GM23338 (cell line): Measurements from ENCODE around the gene HSPBP1. TPM values are rescaled to one million over a fixed set of nuclear protein-coding genes. Genes with fewer than 3 reads are reported as not detected.

Experiments
- ATAC-seq: fragments of 200-7000 bp; cut with Tn5 transposase; 3 replicates; pipeline ENCODE4 v1.9.1; 2020
- DNase-seq: peaks from one replicate; pipeline ENCODE4 v3.0.0-alpha.2; 2015; ENCODE audit warnings: low spot score
- H2AFZ ChIP-seq: fragments of 200-600 bp; sonication (generic); 2 replicates; pipeline ENCODE4 v1.8.0; 2016; ENCODE audit warnings: antibody characterized with exemption, mild to moderate bottlenecking, moderate library complexity
- H3F3A ChIP-seq: fragments of 200-600 bp; sonication (generic); replicated peaks from 2 replicates; pipeline ENCODE4 v1.8.0; 2017; ENCODE audit warnings: antibody characterized with exemption, mixed run types, low read depth
- H3K27ac ChIP-seq: fragments of 200-600 bp; sonication (generic); 2 replicates; pipeline ENCODE4 v1.6.1; 2016; ENCODE audit warnings: low read depth
- H3K27me3 ChIP-seq: fragments of 200-600 bp; sonication (generic); 2 replicates; pipeline ENCODE4 v1.8.0; 2016; ENCODE audit warnings: mild to moderate bottlenecking, mixed run types, moderate library complexity; ENCODE audit not compliant: insufficient read depth
- H3K36me3 ChIP-seq: fragments of 200-600 bp; sonication (generic); 2 replicates; pipeline ENCODE4 v1.8.0; 2016; ENCODE audit warnings: mild to moderate bottlenecking; ENCODE audit not compliant: insufficient read depth
- H3K4me1 ChIP-seq: fragments of 200-600 bp; sonication (generic); 2 replicates; pipeline ENCODE4 v1.8.0; 2016; ENCODE audit warnings: mild to moderate bottlenecking, moderate library complexity; ENCODE audit not compliant: insufficient read depth
- H3K4me2 ChIP-seq: fragments of 200-600 bp; sonication (generic); 2 replicates; pipeline ENCODE4 v1.7.1; 2017; ENCODE audit warnings: mixed run types
- H3K4me3 ChIP-seq: fragments of 200-600 bp; sonication (generic); 2 replicates; pipeline ENCODE4 v1.6.1; 2016; ENCODE audit warnings: mixed run types
- H3K79me2 ChIP-seq: fragments of 200-600 bp; sonication (generic); replicated peaks from 2 replicates; pipeline ENCODE4 v1.8.0; 2017; ENCODE audit warnings: mild to moderate bottlenecking; ENCODE audit not compliant: insufficient read depth
- H3K9me2 ChIP-seq: fragments of 200-600 bp; sonication (generic); 2 replicates; pipeline ENCODE4 v1.8.0; 2017; ENCODE audit not compliant: insufficient read depth
- H4K20me1 ChIP-seq: fragments of 200-600 bp; sonication (generic); replicated peaks from 2 replicates; pipeline ENCODE4 v1.8.0; 2017; ENCODE audit warnings: mild to moderate bottlenecking; ENCODE audit not compliant: insufficient read depth
- H3K27ac Mint-ChIP-seq: 2 replicates; pipeline ENCODE4 v1.8.0; 2020; ENCODE audit warnings: inconsistent platforms, mild to moderate bottlenecking, moderate library complexity, mixed read lengths
- H3K27me3 Mint-ChIP-seq: 3 replicates; pipeline ENCODE4 v1.8.0; 2022; ENCODE audit warnings: low read depth, mild to moderate bottlenecking, moderate library complexity, mixed read lengths, inconsistent platforms; ENCODE audit not compliant: insufficient read depth, poor library complexity
- H3K36me3 Mint-ChIP-seq: 3 replicates; pipeline ENCODE4 v1.8.0; 2021; ENCODE audit warnings: low read depth, mild to moderate bottlenecking, inconsistent platforms, moderate library complexity, mixed read lengths
- H3K4me1 Mint-ChIP-seq: 3 replicates; pipeline ENCODE4 v1.8.0; 2020; ENCODE audit warnings: mild to moderate bottlenecking, inconsistent platforms, mixed read lengths
- H3K4me3 Mint-ChIP-seq: 3 replicates; pipeline ENCODE4 v1.8.0; 2021; ENCODE audit warnings: moderate library complexity, mild to moderate bottlenecking, inconsistent platforms, mixed read lengths
- H3K9me3 Mint-ChIP-seq: 3 replicates; pipeline ENCODE4 v1.8.0; 2020; ENCODE audit warnings: moderate library complexity, mild to moderate bottlenecking, inconsistent platforms, mixed read lengths
- CREB1 ChIP-seq: fragments of 250-450 bp; sonication (Bioruptor Pico); IDR thresholded peaks from 2 replicates; pipeline ENCODE4 v1.5.0; 2020; ENCODE audit warnings: low read depth, mild to moderate bottlenecking, moderate library complexity
- ETS1 ChIP-seq: IDR thresholded peaks from 2 replicates; pipeline ENCODE4 v1.6.1; 2016; ENCODE audit warnings: antibody characterized with exemption
- NANOG ChIP-seq: IDR thresholded peaks from 2 replicates; pipeline ENCODE4 v1.6.1; 2016; ENCODE audit warnings: antibody characterized with exemption, borderline replicate concordance
- polyA plus RNA-seq: library from polyadenylated mRNA; unstranded; fragments of >200 nt; fragmentation: Nextera tagmentation; extraction: Ambion mirVana; gene quantifications from 2 replicates; pipeline ENCODE4 v1.2.1, GENCODE V29; 2016
- total RNA-seq: library from RNA; depleted of rRNA; stranded (reverse); fragments of >200 nt; shearing (Covaris generic); gene quantifications from 2 replicates; pipeline ENCODE4 v1.2.3, GENCODE V29; 2014
- TF ChIP-seq, protein P1 (sequence below): fragments of 250-450 bp; sonication (Bioruptor Pico); IDR thresholded peaks from 2 replicates; pipeline ENCODE4 v1.5.0; 2020; ENCODE audit warnings: mild to moderate bottlenecking, moderate library complexity

HSPBP1 gene
- total and polyA plus RNA-seq, 2 experiments from 2014 or later = 83.6 to 91.1 TPM

GRCh38 chr19:55270172-55270942 lies 9.6 kb downstream of the HSPBP1 start:
- ATAC-seq (no peak), DNase-seq (no peak)
- Histone ChIP-seq H4K20me1 (peaks cover 2% of the 10 kb centered on the region; the same call in 1 of the 2 replicates), H3K4me1 (no peaks in the 10 kb centered on the region), H3K4me2 (no peak overlapping the region), H3K4me3 (no peak overlapping the region), H2AFZ (no peak overlapping the region), H3K27me3 (no peaks in the 10 kb centered on the region), H3F3A (peaks cover 5% of the 10 kb centered on the region; the same call in 1 of the 2 replicates), H3K36me3 (no peaks in the 10 kb centered on the region; the same call in 1 of the 2 replicates), H3K27ac (no peak overlapping the region), H3K79me2 (0 out of 2 replicates have a peak, but pooled peaks cover 4% of the 10 kb centered on the region), H3K9me2 (no peaks in the 10 kb centered on the region)
- Mint-ChIP-seq H3K4me1 (no peaks in the 10 kb centered on the region), H3K9me3 (peaks cover 11% of the 10 kb centered on the region), H3K27me3 (peaks cover 3% of the 10 kb centered on the region), H3K4me3 (no peak overlapping the region; the same call in 2 of the 3 replicates), H3K36me3 (peaks cover 16% of the 10 kb centered on the region), H3K27ac (no peak overlapping the region)
- TF ChIP-seq ETS1 (no peak), CREB1 (CRISPR knock-in tag) (no peak), NANOG (no peak)
- TF ChIP-seq, protein P1, sequence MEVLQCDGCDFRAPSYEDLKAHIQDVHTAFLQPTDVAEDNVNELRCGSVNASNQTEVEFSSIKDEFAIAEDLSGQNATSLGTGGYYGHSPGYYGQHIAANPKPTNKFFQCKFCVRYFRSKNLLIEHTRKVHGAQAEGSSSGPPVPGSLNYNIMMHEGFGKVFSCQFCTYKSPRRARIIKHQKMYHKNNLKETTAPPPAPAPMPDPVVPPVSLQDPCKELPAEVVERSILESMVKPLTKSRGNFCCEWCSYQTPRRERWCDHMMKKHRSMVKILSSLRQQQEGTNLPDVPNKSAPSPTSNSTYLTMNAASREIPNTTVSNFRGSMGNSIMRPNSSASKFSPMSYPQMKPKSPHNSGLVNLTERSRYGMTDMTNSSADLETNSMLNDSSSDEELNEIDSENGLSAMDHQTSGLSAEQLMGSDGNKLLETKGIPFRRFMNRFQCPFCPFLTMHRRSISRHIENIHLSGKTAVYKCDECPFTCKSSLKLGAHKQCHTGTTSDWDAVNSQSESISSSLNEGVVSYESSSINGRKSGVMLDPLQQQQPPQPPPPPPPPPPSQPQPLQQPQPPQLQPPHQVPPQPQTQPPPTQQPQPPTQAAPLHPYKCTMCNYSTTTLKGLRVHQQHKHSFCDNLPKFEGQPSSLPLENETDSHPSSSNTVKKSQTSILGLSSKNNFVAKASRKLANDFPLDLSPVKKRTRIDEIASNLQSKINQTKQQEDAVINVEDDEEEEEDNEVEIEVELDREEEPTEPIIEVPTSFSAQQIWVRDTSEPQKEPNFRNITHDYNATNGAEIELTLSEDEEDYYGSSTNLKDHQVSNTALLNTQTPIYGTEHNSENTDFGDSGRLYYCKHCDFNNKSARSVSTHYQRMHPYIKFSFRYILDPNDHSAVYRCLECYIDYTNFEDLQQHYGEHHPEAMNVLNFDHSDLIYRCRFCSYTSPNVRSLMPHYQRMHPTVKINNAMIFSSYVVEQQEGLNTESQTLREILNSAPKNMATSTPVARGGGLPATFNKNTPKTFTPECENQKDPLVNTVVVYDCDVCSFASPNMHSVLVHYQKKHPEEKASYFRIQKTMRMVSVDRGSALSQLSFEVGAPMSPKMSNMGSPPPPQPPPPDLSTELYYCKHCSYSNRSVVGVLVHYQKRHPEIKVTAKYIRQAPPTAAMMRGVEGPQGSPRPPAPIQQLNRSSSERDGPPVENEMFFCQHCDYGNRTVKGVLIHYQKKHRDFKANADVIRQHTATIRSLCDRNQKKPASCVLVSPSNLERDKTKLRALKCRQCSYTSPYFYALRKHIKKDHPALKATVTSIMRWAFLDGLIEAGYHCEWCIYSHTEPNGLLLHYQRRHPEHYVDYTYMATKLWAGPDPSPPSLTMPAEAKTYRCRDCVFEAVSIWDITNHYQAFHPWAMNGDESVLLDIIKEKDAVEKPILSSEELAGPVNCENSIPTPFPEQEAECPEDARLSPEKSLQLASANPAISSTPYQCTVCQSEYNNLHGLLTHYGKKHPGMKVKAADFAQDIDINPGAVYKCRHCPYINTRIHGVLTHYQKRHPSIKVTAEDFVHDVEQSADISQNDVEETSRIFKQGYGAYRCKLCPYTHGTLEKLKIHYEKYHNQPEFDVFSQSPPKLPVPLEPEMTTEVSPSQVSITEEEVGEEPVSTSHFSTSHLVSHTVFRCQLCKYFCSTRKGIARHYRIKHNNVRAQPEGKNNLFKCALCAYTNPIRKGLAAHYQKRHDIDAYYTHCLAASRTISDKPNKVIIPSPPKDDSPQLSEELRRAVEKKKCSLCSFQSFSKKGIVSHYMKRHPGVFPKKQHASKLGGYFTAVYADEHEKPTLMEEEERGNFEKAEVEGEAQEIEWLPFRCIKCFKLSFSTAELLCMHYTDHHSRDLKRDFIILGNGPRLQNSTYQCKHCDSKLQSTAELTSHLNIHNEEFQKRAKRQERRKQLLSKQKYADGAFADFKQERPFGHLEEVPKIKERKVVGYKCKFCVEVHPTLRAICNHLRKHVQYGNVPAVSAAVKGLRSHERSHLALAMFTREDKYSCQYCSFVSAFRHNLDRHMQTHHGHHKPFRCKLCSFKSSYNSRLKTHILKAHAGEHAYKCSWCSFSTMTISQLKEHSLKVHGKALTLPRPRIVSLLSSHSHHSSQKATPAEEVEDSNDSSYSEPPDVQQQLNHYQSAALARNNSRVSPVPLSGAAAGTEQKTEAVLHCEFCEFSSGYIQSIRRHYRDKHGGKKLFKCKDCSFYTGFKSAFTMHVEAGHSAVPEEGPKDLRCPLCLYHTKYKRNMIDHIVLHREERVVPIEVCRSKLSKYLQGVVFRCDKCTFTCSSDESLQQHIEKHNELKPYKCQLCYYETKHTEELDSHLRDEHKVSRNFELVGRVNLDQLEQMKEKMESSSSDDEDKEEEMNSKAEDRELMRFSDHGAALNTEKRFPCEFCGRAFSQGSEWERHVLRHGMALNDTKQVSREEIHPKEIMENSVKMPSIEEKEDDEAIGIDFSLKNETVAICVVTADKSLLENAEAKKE (CRISPR knock-in tag) = no peak
